ENCODE measurements around the gene CD46.

Gene CD46

GRCh38 chr1:207815913-207816291, 64.0 kb downstream of the CD46 start:
- no peak for DNase-seq

- no peak for DNase-seq
Observed at GRCh38 chr1:207817166-207817565, 65.3 kb downstream of the CD46 start.

- DNase-seq, result no peak
Observed at GRCh38 chr1:207817778-207818751, 66.2 kb downstream of the CD46 start.

DNA sequence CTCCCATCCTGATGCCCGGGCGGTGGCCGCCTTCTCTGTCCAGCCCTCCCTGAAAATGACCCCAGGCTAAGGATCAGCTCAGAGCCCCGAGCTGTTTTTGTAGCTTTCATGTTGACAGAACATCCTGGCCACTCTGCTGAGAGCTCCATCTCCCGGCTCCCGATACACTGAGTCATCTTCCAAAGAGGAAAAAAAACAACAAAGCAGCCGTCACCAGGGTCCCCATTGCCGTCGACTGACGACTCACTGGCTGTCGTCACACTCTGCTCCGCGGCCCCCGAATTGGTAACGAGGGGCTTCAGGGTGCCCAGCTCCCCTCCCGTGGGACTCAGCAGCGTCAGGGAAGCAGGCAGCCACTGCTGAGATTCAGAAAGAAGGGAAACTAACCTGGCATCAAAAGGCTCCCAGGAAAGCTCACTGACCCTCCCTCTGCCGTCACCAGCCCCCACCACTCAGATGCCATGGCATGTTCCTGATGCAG, 67.2 kb downstream of the CD46 start:
- no peak for DNase-seq

GRCh38 chr1:207820568-207821463, 69.0 kb downstream of the CD46 start:
- DNase-seq, result no peak

DNA sequence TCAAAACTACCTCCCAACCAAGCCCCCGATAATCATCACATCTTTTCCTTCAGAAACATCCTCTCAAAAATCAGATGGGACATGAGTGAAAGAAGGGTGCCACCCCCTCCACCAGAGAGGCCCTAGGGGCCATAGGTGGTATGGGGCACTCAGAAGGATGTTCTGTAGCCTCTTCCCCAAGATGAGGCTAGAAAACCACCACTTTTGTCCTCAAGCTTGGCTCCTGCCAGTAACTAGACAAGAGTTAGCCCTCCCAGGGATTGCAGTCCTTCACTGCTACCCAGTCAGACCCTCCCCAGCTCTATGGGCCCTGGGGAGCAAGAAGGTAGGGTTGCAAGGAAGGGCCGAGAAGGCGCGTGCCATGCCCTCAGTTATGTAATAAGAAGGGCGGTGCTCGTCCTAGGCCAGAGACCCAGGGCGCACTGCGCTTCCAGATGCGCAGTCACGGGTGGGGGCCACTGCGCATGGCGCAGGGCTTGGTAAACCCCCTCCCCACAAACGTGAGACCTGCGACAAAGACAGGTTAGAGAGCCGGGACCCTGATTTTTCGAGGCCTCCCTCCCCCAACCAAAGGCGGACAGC, 69.7 kb downstream of the CD46 start:
- no peak for DNase-seq

GRCh38 chr1:207822124-207822601, 70.3 kb downstream of the CD46 start:
- DNase-seq, result no peak

- peak; percentile 29 for DNase-seq
Observed at GRCh38 chr1:207822602-207823451, 71.0 kb downstream of the CD46 start.

DNA sequence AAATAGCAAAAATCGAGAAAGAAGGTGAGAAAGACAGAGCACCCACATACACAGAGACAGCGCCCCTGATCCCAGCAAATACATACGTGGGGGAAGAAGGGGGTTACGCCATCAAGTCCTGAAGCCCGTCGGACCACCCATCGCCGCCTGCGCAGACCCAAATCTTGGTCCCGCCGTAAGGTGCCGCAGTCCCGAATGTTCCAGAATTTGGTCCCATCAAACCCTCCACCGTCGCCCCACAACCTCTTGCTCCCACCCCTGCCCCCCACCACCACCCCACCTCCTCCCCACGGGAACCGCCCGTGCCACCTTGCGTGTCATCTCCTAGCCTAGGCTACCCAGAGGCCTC, 71.7 kb downstream of the CD46 start:
- DNase-seq, result no peak

GRCh38 chr1:207823880-207824566, 72.2 kb downstream of the CD46 start:
- peak; percentile 55 for DNase-seq

DNA sequence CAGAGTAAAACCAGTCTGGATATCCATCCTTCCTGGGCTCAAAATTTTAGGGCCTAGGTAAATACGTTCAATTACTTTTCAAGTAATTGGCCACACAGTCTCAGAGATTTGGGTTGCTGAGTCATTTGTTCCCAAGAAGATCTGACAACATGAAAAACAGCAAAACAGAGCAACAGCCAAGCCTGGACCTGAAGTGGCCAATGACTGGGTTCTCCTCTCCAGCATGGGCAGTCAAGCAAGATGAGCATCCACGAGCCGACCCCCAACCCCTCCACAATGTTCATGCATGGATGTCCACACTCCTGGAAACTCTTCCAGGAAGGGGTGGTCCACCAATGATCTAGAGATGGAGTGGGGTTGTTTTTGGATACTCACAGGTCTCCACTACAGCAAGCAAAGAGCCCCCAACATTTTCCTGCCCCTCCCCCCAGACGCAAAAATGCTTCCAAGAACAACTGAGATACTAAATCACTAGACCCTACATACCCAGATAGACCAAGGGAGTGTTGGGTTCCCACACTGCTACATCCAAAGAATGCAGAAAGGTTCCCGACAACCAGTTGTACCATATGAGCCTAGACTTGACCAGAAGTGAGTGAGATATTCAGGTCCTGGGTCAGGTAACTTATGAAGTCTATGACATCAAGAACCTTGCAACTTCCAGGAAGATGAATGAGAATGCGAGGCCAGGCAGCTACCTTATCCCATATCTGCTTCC, 73.0 kb downstream of the CD46 start:
- no peak for DNase-seq

DNA sequence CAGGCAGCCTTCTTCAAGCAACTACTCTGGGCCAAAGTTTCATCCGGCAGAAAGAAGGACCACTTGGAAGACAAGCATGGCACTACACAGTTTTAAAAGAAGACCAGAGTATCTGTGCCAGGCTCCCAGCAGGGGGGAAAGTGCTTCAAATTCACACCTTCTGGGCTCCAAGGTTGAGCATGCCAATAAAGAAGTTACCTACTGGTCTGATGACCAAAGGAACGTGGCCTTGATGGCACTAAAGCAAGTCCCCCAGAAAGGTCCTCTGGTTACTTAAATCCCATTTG, 73.5 kb downstream of the CD46 start:
- no peak for DNase-seq

- peak; percentile 62 for DNase-seq
Observed at GRCh38 chr1:207825719-207826556, 74.1 kb downstream of the CD46 start.

GRCh38 chr1:207826557-207827487, 75.0 kb downstream of the CD46 start:
- no peak for DNase-seq

DNA sequence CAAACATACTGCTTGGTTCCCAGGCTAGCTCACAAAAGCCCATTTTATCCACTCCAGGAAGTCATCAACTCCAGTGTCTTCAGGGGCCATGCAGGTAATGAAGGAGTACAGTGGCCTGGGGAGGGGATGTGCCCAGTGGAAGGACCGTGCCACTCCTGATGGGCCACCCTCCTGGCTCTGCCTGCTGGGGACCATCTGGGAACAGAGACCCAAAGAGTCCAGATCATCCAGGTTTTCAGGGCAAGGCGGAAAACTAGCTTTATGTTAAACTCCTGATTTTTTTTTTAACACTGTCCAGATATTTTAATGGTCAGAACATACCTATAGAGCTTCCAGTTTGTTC, 75.6 kb downstream of the CD46 start:
- no peak for DNase-seq

DNA sequence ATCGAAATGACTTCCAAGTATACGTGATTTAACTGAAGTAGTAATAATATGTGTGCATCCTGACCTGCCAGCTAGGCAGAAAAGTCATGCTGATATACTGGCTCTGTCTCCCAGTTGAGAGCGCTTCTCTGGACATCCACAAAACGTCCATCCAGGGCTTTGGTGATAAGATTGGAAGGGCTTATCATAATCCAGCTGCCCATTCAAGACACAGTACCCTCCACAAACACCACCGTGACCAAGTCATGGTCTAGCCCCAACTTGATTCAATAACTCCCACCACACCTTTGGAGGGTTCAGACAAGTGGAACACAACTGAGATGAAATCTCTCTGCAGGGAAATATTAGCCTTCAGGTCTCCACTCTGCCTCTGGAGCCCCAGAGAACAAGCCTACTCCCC, 76.2 kb downstream of the CD46 start:
- DNase-seq, result no peak

GRCh38 chr1:207828485-207829158, 76.8 kb downstream of the CD46 start:
- DNase-seq, result peak; percentile 42

- DNase-seq, result no peak
Observed at GRCh38 chr1:207829576-207829975, 77.7 kb downstream of the CD46 start.
